H1 (cell line): Measurements from ENCODE around the gene DPT. TPM values are rescaled to one million over a fixed set of nuclear protein-coding genes. Genes with fewer than 3 reads are reported as not detected.

Experiments used
- CTCF ChIA-PET: fragments of 300-600 bp; sonication (Branson Sonifier 250); formaldehyde crosslinking; loops from one replicate; lab custom pipeline; 2021; ENCODE audit not compliant: partially characterized antibody; lab: Charles Lee
- POLR2A ChIA-PET: fragments of 300-600 bp; sonication (Branson Sonifier 250); formaldehyde crosslinking; loops from one replicate; lab custom pipeline; 2021; ENCODE audit warnings: inconsistent platforms; ENCODE audit not compliant: partially characterized antibody; lab: Charles Lee
- DNase-seq, 2 experiments: peaks; one replicate each; pipeline versions ENCODE4 v3.0.0 to v3.0.0-alpha.2; 2010 to 2022; ENCODE audit warnings: low spot score in 2 of 2, low read depth in 1 of 2, mixed read lengths in 1 of 2
- FAIRE-seq: peaks from 2 replicates; lab custom pipeline; 2011; peaks lifted over from hg19 to GRCh38; lab: Jason Lieb, UNC
- H2AFZ ChIP-seq: 2 replicates; pipeline ENCODE4 v1.8.1; 2012; ENCODE audit warnings: low read length, inconsistent platforms
- H2AK5ac ChIP-seq: 2 replicates; pipeline ENCODE4 v1.6.1; 2013; ENCODE audit warnings: low read depth, low read length
- H2BK120ac ChIP-seq: replicated peaks from 2 replicates; pipeline ENCODE3; 2013; ENCODE audit warnings: low read depth, low read length, inconsistent platforms
- H2BK12ac ChIP-seq: 2 replicates; pipeline ENCODE4 v1.6.1; 2013; ENCODE audit warnings: low read depth, low read length
- H2BK15ac ChIP-seq: 2 replicates; pipeline ENCODE4 v1.6.1; 2013; ENCODE audit warnings: low read length
- H2BK20ac ChIP-seq: 2 replicates; pipeline ENCODE4 v1.6.1; 2013; ENCODE audit warnings: low read length
- H2BK5ac ChIP-seq: 2 replicates; pipeline ENCODE4 v1.6.1; 2013; ENCODE audit warnings: low read depth, low read length
- H3K14ac ChIP-seq: 2 replicates; pipeline ENCODE4 v1.6.1; 2013; ENCODE audit warnings: inconsistent platforms; ENCODE audit not compliant: insufficient read length
- H3K18ac ChIP-seq: 2 replicates; pipeline ENCODE4 v1.6.1; 2013; ENCODE audit warnings: low read length; ENCODE audit errors: extremely low read depth
- H3K23ac ChIP-seq: 2 replicates; pipeline ENCODE4 v1.6.1; 2013; ENCODE audit warnings: inconsistent platforms; ENCODE audit not compliant: insufficient read length
- H3K23me2 ChIP-seq: 2 replicates; pipeline ENCODE4 v1.6.1; 2013; ENCODE audit warnings: low read depth, low read length
- H3K27ac ChIP-seq: 2 replicates; pipeline ENCODE4 v1.6.1; 2011; ENCODE audit warnings: low read depth, low read length, inconsistent platforms
- H3K27me3 ChIP-seq, 4 experiments: replicated peaks in 1 of 4; 1 replicate in 1 of 4; 2 replicates in 3 of 4; pipeline versions ENCODE4 v1.6.1 to v1.8.1; 2011 to 2013; ENCODE audit warnings: low read length in 3 of 4, mild to moderate bottlenecking in 3 of 4, inconsistent platforms in 2 of 4, mixed read lengths in 2 of 4, moderate library complexity in 1 of 4; ENCODE audit not compliant: control insufficient read depth in 3 of 4, insufficient read depth in 3 of 4; ENCODE audit errors: extremely low read depth in 1 of 4
- H3K36me3 ChIP-seq, 4 experiments: 2 replicates each; pipeline versions ENCODE4 v1.6.1 to v1.8.1; 2011 to 2013; ENCODE audit warnings: mild to moderate bottlenecking in 4 of 4, low read length in 3 of 4, moderate library complexity in 2 of 4, control low read depth in 1 of 4, inconsistent platforms in 1 of 4; ENCODE audit not compliant: insufficient read depth in 4 of 4, control insufficient read depth in 2 of 4
- H3K4ac ChIP-seq: replicated peaks from 2 replicates; pipeline ENCODE3; 2013; ENCODE audit warnings: low read length, low read depth, mixed read lengths, inconsistent platforms; ENCODE audit not compliant: insufficient read length
- H3K4me1 ChIP-seq, 4 experiments: replicated peaks in 1 of 4; 1 replicate in 1 of 4; 2 replicates in 3 of 4; pipeline versions ENCODE4 v1.6.1 to v1.8.1; 2011 to 2013; ENCODE audit warnings: low read length in 3 of 4, inconsistent platforms in 2 of 4, mixed read lengths in 1 of 4; ENCODE audit not compliant: insufficient read depth in 4 of 4, control insufficient read depth in 3 of 4
- H3K4me2 ChIP-seq, 2 experiments: 2 replicates each; pipeline versions ENCODE4 v1.6.1 to v1.8.1; 2011 to 2013; ENCODE audit warnings: low read depth in 2 of 2, low read length in 2 of 2, control low read depth in 1 of 2, inconsistent platforms in 1 of 2, mild to moderate bottlenecking in 1 of 2; ENCODE audit not compliant: insufficient read depth in 1 of 2
- H3K4me3 ChIP-seq, 4 experiments: fragments of 200-600, 300-600 bp in 1 of 4; sonication (generic), shearing (Covaris generic), sonication (Bioruptor Twin) in 1 of 4; 2 replicates each; pipeline versions ENCODE4 v1.5.1 to v1.8.1; 2011 to 2016; ENCODE audit warnings: low read length in 4 of 4, low read depth in 3 of 4, control low read depth in 2 of 4, inconsistent platforms in 2 of 4, mild to moderate bottlenecking in 2 of 4, mixed read lengths in 1 of 4, moderate library complexity in 1 of 4; ENCODE audit not compliant: insufficient read depth in 2 of 4; ENCODE audit errors: extremely low read depth in 1 of 4
- H3K56ac ChIP-seq: replicated peaks from 2 replicates; pipeline ENCODE3; 2013; ENCODE audit warnings: low read depth, mild to moderate bottlenecking, mixed read lengths, low read length, inconsistent platforms; ENCODE audit not compliant: insufficient read length
- H3K79me1 ChIP-seq: 2 replicates; pipeline ENCODE4 v1.6.1; 2013; ENCODE audit warnings: low read depth, low read length, control low read depth
- H3K79me2 ChIP-seq, 2 experiments: 2 replicates each; pipeline versions ENCODE4 v1.6.1 to v1.8.1; 2012 to 2013; ENCODE audit warnings: low read length in 2 of 2, mild to moderate bottlenecking in 2 of 2, inconsistent platforms in 1 of 2; ENCODE audit not compliant: insufficient read depth in 2 of 2, control insufficient read depth in 1 of 2
- H3K9ac ChIP-seq, 4 experiments: replicated peaks in 1 of 4; 1 replicate in 1 of 4; 2 replicates in 3 of 4; pipeline versions ENCODE4 v1.6.1 to v1.8.1; 2011 to 2013; ENCODE audit warnings: low read depth in 3 of 4, low read length in 3 of 4, control low read depth in 2 of 4, mild to moderate bottlenecking in 2 of 4, moderate library complexity in 2 of 4, inconsistent platforms in 1 of 4; ENCODE audit errors: extremely low read depth in 1 of 4
- H3K9me3 ChIP-seq, 2 experiments: 2 replicates each; pipeline versions ENCODE4 v1.6.1 to v1.8.1; 2012 to 2013; ENCODE audit warnings: mild to moderate bottlenecking in 2 of 2, moderate library complexity in 2 of 2, control low read depth in 1 of 2, inconsistent platforms in 1 of 2, low read depth in 1 of 2, low read length in 1 of 2, mixed read lengths in 1 of 2; ENCODE audit not compliant: insufficient read depth in 2 of 2
- H4K20me1 ChIP-seq, 2 experiments: replicated peaks in 1 of 2; 2 replicates each; pipeline versions ENCODE3 to v1.8.1; 2011 to 2013; ENCODE audit warnings: inconsistent platforms in 2 of 2, low read length in 2 of 2, mild to moderate bottlenecking in 1 of 2; ENCODE audit not compliant: insufficient read depth in 2 of 2, control insufficient read depth in 1 of 2
- H4K5ac ChIP-seq: 2 replicates; pipeline ENCODE4 v1.6.1; 2013; ENCODE audit warnings: low read length, low read depth, mixed read lengths, inconsistent platforms; ENCODE audit not compliant: insufficient read length
- H4K8ac ChIP-seq: 2 replicates; pipeline ENCODE4 v1.8.0; 2013; ENCODE audit warnings: mild to moderate bottlenecking, moderate library complexity, low read length, inconsistent platforms; ENCODE audit not compliant: insufficient read depth; ENCODE audit errors: extremely low read depth
- H4K91ac ChIP-seq: replicated peaks from 2 replicates; pipeline ENCODE3; 2013; ENCODE audit warnings: low read length, mixed read lengths, inconsistent platforms; ENCODE audit not compliant: insufficient read length
- ASH2L ChIP-seq: fragments of 200-600, 300-600 bp; sonication (generic); IDR thresholded peaks from one replicate; pipeline ENCODE4 v1.7.1; 2017; ENCODE audit warnings: low read length
- BACH1 ChIP-seq: IDR thresholded peaks from 2 replicates; pipeline ENCODE4 v1.6.1; 2012; ENCODE audit warnings: low read length, improper control_type of control experiment
- CTBP2 ChIP-seq: IDR thresholded peaks from 2 replicates; pipeline ENCODE4 v1.7.0; 2011; ENCODE audit warnings: borderline replicate concordance, mild to moderate bottlenecking, moderate library complexity, mixed read lengths, low read length; ENCODE audit not compliant: insufficient read depth, insufficient read length
- EGR1 ChIP-seq: IDR thresholded peaks from 2 replicates; pipeline ENCODE4 v1.6.1; 2011; ENCODE audit warnings: low read depth, low read length, borderline replicate concordance
- WGBS, 2 experiments: shearing (Covaris generic) in 1 of 2; methylation state at CpG; one replicate each; pipeline versions ENCODE4 v1.1.6 to v1.1.7; 2013 to 2015; ENCODE audit warnings: low lambda C conversion rate in 2 of 2, mixed read lengths in 2 of 2, inconsistent platforms in 1 of 2, low coverage in 1 of 2, missing lambda C conversion rate in 1 of 2; ENCODE audit not compliant: insufficient replicate concordance in 2 of 2, insufficient coverage in 1 of 2, insufficient read length in 1 of 2; ENCODE audit errors: extremely low coverage in 1 of 2, missing lambda C conversion rate in 1 of 2; 5-methylcytosine and 5-hydroxymethylcytosine counted together
- polyA plus RNA-seq, 7 experiments: library from polyadenylated mRNA; depleted of rRNA in 3 of 7; stranded (reverse) in 5 of 7; unstranded in 2 of 7; fragments of >200 nt in 5 of 7; fragments of 200-250 nt in 2 of 7; gene quantifications; 1 replicate in 5 of 7; 2 replicates in 1 of 7; 4 replicates in 1 of 7; pipeline versions ENCODE4 v1.2.1 to v1.2.3, GENCODE V29; 2011 to 2013; ENCODE audit warnings: missing spikeins in 2 of 7, mixed read lengths in 2 of 7
- total RNA-seq: library from RNA; stranded (reverse); fragmentation: NEBNext Ultra II Directional; extraction: Animal tissue kit (Norgen Biotek cat#: 25700); gene quantifications from 2 replicates; pipeline ENCODE4 v1.2.1, GENCODE V29; 2021

DPT gene
- total and polyA plus RNA-seq, 2 of the 8 experiments (the other 6 are each of a cell fraction or from before 2014, with no cell fraction given): not detected

- H2BK12ac ChIP-seq: no peak overlapping the region
- ChIA-PET POLR2A (interaction anchor here (0.6 kb wide), 1 partner anchor 562 kb away, joined by 3 read pairs; no protein-coding TSS in a partner anchor), CTCF (interaction anchor here (1.2 kb wide), 1 partner anchor 10 kb away, joined by 3 read pairs; no protein-coding TSS in a partner anchor)
- FAIRE-seq: no peak
- no peak for TF ChIP-seq EGR1
- no peak for TF ChIP-seq BACH1
- no peak for TF ChIP-seq ASH2L
- TF ChIP-seq CTBP2: no peak
- no peak overlapping the region for H2AK5ac ChIP-seq
- no peak overlapping the region for H2BK15ac ChIP-seq
- H4K91ac ChIP-seq: no peak overlapping the region
- no peak overlapping the region for H2BK120ac ChIP-seq
- H3K23me2 ChIP-seq: no peaks in the 10 kb centered on the region; the same call in 1 of the 2 replicates
- 83% methylated on average over 7 of the region's 7 CpGs; no CpG with 5 or more reads in 1 of the 2 experiments for WGBS, 2 experiments
- no peaks in the 10 kb centered on the region for H3K9me3 ChIP-seq
- H3K14ac ChIP-seq: no peak overlapping the region
- no peak overlapping the region for H3K9ac ChIP-seq
- no peaks in the 10 kb centered on the region for H3K27me3 ChIP-seq
- H3K4ac ChIP-seq: no peak overlapping the region
- no peak overlapping the region for H2BK20ac ChIP-seq
- no peak overlapping the region for H2AFZ ChIP-seq
- H3K4me2 ChIP-seq: no peak overlapping the region
- no peak overlapping the region for H3K4me3 ChIP-seq
- DNase-seq: no peak
- H4K20me1 ChIP-seq: no peaks in the 10 kb centered on the region
- no peak overlapping the region for H4K5ac ChIP-seq
- H3K4me1 ChIP-seq: no peaks in the 10 kb centered on the region
- H3K18ac ChIP-seq: no peak overlapping the region
- H3K23ac ChIP-seq: no peak overlapping the region
- H3K27ac ChIP-seq: no peak overlapping the region
- H3K36me3 ChIP-seq: no peaks in the 10 kb centered on the region
- no peaks in the 10 kb centered on the region for H3K79me2 ChIP-seq
- H3K79me1 ChIP-seq: no peaks in the 10 kb centered on the region
- H4K8ac ChIP-seq: no peak overlapping the region
- H3K56ac ChIP-seq: no peak overlapping the region
- no peak overlapping the region for H2BK5ac ChIP-seq
Measured at GRCh38 chr1:168731244-168731953, 2.4 kb upstream of the DPT start.
